Endothelial cell of umbilical vein (primary cell): ENCODE results near the gene KPNB1.

Source experiments
- EZH2 ChIP-seq: IDR thresholded peaks from 2 replicates; pipeline ENCODE4 v1.6.1; 2012; ENCODE audit warnings: borderline replicate concordance, low read depth, mild to moderate bottlenecking, moderate library complexity, low read length, inconsistent platforms; ENCODE audit not compliant: severe bottlenecking
- FOS ChIP-seq: IDR thresholded peaks from 2 replicates; pipeline ENCODE4 v1.6.1; 2011; ENCODE audit warnings: mild to moderate bottlenecking, low read length, moderate library complexity, borderline replicate concordance; ENCODE audit not compliant: insufficient read depth
- GATA2 ChIP-seq: IDR thresholded peaks from 2 replicates; pipeline ENCODE4 v1.7.0; 2011; ENCODE audit warnings: low read depth, mild to moderate bottlenecking, moderate library complexity, mixed read lengths, low read length; ENCODE audit not compliant: insufficient read length, insufficient read depth
- JUN ChIP-seq: IDR thresholded peaks from 2 replicates; pipeline ENCODE4 v1.6.1; 2011; ENCODE audit warnings: borderline replicate concordance, low read depth; ENCODE audit not compliant: insufficient read length, insufficient read depth
- POLR2A ChIP-seq: IDR thresholded peaks from 2 replicates; pipeline ENCODE4 v1.6.1; 2012; ENCODE audit warnings: low read depth, mild to moderate bottlenecking, control low read depth, low read length
- POLR2AphosphoS5 ChIP-seq: IDR thresholded peaks from 2 replicates; pipeline ENCODE4 v1.6.1; 2012; ENCODE audit warnings: low read depth, mild to moderate bottlenecking, control low read depth, low read length, moderate library complexity; ENCODE audit not compliant: insufficient read depth
- TF ChIP-seq, protein P1 (sequence below), 2 donors: IDR thresholded peaks; 1 replicate in 1 of 2; 2 replicates in 1 of 2; pipeline ENCODE4 v1.5.1; 2011; ENCODE audit warnings: low read length in 2 of 2, mild to moderate bottlenecking in 2 of 2, moderate library complexity in 2 of 2, control low read depth in 1 of 2, inconsistent platforms in 1 of 2, low read depth in 1 of 2; ENCODE audit not compliant: insufficient read depth in 1 of 2; ENCODE audit errors: extremely low read depth in 1 of 2
- TF ChIP-seq, protein P2 (sequence below): IDR thresholded peaks from 2 replicates; pipeline ENCODE4 v1.6.1; 2011; ENCODE audit not compliant: insufficient read depth, insufficient read length

DNA sequence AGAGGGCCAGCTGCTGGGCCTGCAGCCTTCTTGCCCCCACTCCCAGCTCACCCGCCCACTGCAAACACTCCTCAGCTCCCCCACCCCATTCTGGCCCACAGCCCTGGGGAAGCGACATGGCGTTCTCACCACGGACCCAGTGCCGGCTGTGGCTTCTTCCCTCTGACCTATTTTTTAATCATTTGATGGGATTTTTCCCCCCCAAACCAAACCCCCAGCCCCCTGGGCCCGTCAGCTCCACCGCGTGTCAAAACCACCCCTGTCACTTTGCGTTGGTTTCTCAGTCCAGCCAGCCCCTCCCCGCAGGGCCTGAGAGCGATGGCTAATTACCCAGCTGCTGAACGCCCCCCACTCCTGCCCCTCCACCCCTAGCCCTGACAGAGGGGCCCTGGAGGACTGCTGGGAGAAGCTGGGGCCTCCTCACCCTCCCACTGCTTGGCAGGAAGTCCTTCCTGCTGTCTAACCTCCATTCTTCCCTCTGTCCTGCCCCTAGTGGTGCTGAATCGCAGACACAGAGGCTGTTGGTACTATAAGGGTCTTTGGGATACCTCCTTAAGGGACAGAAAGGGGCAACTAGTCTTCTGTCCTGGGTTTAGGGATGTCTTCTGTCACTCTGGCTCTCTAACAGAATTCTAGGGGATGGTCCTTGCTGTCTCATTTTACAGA lies 75.9 kb downstream of the KPNB1 start:
- TF ChIP-seq, protein P1, sequence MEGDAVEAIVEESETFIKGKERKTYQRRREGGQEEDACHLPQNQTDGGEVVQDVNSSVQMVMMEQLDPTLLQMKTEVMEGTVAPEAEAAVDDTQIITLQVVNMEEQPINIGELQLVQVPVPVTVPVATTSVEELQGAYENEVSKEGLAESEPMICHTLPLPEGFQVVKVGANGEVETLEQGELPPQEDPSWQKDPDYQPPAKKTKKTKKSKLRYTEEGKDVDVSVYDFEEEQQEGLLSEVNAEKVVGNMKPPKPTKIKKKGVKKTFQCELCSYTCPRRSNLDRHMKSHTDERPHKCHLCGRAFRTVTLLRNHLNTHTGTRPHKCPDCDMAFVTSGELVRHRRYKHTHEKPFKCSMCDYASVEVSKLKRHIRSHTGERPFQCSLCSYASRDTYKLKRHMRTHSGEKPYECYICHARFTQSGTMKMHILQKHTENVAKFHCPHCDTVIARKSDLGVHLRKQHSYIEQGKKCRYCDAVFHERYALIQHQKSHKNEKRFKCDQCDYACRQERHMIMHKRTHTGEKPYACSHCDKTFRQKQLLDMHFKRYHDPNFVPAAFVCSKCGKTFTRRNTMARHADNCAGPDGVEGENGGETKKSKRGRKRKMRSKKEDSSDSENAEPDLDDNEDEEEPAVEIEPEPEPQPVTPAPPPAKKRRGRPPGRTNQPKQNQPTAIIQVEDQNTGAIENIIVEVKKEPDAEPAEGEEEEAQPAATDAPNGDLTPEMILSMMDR (IDR thresholded peaks at IDR 0.05; ENCODE audit: extremely low read depth in 1 of 2, insufficient read depth in 1 of 2, low read depth in 1 of 2, low read length in 2 of 2): no peak
- TF ChIP-seq POLR2A: no peak
- TF ChIP-seq POLR2AphosphoS5: no peak
- TF ChIP-seq FOS: no peak
- TF ChIP-seq, protein P2, sequence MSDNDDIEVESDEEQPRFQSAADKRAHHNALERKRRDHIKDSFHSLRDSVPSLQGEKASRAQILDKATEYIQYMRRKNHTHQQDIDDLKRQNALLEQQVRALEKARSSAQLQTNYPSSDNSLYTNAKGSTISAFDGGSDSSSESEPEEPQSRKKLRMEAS: no peak
- TF ChIP-seq EZH2: no peak
- TF ChIP-seq GATA2: no peak
- no peak for TF ChIP-seq JUN
